Subcutaneous adipose tissue (tissue), 4 donors: Measurements from ENCODE around the gene CNPY3. TPM values are rescaled to one million over a fixed set of nuclear protein-coding genes. Genes with fewer than 3 reads are reported as not detected.

Experiments used
- CTCF ChIP-seq: fragments of 450-650 bp; IDR thresholded peaks from one replicate; pipeline ENCODE4 v1.5.1; 2016; ENCODE audit warnings: low read depth, mild to moderate bottlenecking, control low read depth, antibody characterized with exemption, moderate library complexity
- total RNA-seq, 4 donors: library from RNA; depleted of rRNA; stranded (reverse); fragments of >200 nt; gene quantifications; one replicate each; pipeline ENCODE4 v1.1.0, GENCODE V29; 2016

CNPY3 gene
- total RNA-seq, 4 donors from 2014 or later, result 15.0 to 48.3 (median 26.1) TPM

GRCh38 chr6:42961020-42961470 is 31.8 kb downstream of the CNPY3 start:
- TF ChIP-seq CTCF, result no peak

- TF ChIP-seq CTCF, result no peak
Measured at GRCh38 chr6:42962096-42962495, 32.8 kb downstream of the CNPY3 start.

- no peak for TF ChIP-seq CTCF
Measured at GRCh38 chr6:42962502-42963178, 33.4 kb downstream of the CNPY3 start.

- no peak for TF ChIP-seq CTCF
Measured at GRCh38 chr6:42963179-42963854, 34.0 kb downstream of the CNPY3 start.

- TF ChIP-seq CTCF, result no peak
Measured at GRCh38 chr6:42963855-42964605, 34.8 kb downstream of the CNPY3 start.

GRCh38 chr6:42966571-42966970 is 37.3 kb downstream of the CNPY3 start:
- no peak for TF ChIP-seq CTCF

GRCh38 chr6:42967228-42967627 is 37.9 kb downstream of the CNPY3 start:
- no peak for TF ChIP-seq CTCF
